Measurements from ENCODE around the gene POLG. TPM values are rescaled to one million over a fixed set of nuclear protein-coding genes. Genes with fewer than 3 reads are reported as not detected.
A peak's percentile ranks its signal among the peaks of the same experiment; 100 is the strongest.

POLG gene
- 83.6 and 92.3 TPM in 2 replicates for total RNA-seq (2022)
- Bru-seq, nascent RNA: percentile 89 among the genes with signal in this experiment
- BruChase-seq, experiment 1, labeled RNA remaining after a 6-hour chase: percentile 87 among the genes with signal in this experiment
- BruChase-seq, experiment 2, labeled RNA remaining after a 2-hour chase: percentile 87 among the genes with signal in this experiment
- long read RNA-seq, full-length matches to known transcripts: 25 of 46 reads
- long read RNA-seq, partial matches to known transcripts: 11 of 46 reads
- long read RNA-seq, other reads (novel, unspliced or antisense): 10 of 46 reads

DNA sequence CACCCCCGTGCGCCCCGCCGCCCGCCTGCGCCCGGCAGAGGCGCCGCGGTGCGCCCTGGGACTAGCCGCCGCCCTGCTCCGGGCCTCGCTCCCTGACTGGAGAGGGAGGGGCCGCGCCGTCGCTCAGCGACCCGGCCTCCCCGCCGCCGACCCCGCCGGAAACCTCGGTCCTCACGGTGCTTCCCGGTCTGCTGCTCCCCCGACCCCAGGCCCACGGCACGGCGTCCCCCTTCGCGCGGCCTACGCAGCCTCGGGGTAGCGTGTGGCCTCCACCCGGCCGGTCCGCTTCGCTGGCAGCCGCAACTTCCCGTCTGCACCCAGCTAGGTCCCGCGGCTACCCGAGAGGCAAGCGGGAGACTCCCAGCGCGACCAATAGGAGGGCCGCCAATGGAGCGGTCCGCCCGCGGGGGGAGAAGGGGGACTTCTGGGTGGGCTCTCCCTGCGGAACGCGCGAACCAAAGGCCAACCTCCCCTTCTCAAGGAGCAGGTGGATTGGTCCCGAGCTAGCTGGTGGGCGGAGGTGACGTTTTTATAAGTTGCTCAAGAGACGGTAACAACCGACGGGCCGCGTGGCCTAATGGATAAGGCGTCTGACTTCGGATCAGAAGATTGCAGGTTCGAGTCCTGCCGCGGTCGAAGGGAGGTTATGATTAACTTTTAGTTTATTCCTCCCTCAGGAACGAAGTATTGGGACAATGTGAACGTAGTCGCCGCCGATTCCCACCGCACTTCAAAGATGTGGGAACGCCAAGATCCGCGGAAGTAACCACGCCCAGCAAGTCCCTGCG is at the start of gene POLG:
TSS of gene POLG (minus strand) at position 315 of the 788 bp plus-strand sequence. CDS start 1,070 bp downstream, outside the sequence.
- intact Hi-C loops (cut with micrococcal nuclease; ENCODE audit: unreplicated experiment): no loop called here
- peak within 1 kb of the TSS; percentile 76 for H3K4me3 Mint-ChIP-seq (ENCODE audit: low read depth, unreplicated experiment)
- peaks cover 55% of the 10 kb centered on the region for H3K36me3 Mint-ChIP-seq (ENCODE audit: insufficient read depth, unreplicated experiment)
- H3K27me3 Mint-ChIP-seq (ENCODE audit: unreplicated experiment): peaks cover 12% of the 10 kb centered on the region
- H3K9me3 Mint-ChIP-seq (ENCODE audit: low read depth, unreplicated experiment): no peaks in the 10 kb centered on the region
- no TSS peak for BruUV-seq (replicated peaks)
- CTCF ChIA-PET: interaction anchor here (0.6 to 0.9 kb wide), 4 partner anchors 24 to 241 kb away, joined by 3 to 12 read pairs (median 4); partner anchors contain the start of gene TICRR
- peak within 1 kb of the TSS; percentile 100 for H3K27ac Mint-ChIP-seq (ENCODE audit: unreplicated experiment)
- TF ChIP-seq, protein P1, sequence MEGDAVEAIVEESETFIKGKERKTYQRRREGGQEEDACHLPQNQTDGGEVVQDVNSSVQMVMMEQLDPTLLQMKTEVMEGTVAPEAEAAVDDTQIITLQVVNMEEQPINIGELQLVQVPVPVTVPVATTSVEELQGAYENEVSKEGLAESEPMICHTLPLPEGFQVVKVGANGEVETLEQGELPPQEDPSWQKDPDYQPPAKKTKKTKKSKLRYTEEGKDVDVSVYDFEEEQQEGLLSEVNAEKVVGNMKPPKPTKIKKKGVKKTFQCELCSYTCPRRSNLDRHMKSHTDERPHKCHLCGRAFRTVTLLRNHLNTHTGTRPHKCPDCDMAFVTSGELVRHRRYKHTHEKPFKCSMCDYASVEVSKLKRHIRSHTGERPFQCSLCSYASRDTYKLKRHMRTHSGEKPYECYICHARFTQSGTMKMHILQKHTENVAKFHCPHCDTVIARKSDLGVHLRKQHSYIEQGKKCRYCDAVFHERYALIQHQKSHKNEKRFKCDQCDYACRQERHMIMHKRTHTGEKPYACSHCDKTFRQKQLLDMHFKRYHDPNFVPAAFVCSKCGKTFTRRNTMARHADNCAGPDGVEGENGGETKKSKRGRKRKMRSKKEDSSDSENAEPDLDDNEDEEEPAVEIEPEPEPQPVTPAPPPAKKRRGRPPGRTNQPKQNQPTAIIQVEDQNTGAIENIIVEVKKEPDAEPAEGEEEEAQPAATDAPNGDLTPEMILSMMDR (IDR thresholded peaks at IDR 0.05; ENCODE audit: unreplicated experiment): no peak
- peak; percentile 99 for DNase-seq
- peaks cover 37% of the 10 kb centered on the region for H3K4me1 Mint-ChIP-seq (ENCODE audit: low read depth, unreplicated experiment)

DNA sequence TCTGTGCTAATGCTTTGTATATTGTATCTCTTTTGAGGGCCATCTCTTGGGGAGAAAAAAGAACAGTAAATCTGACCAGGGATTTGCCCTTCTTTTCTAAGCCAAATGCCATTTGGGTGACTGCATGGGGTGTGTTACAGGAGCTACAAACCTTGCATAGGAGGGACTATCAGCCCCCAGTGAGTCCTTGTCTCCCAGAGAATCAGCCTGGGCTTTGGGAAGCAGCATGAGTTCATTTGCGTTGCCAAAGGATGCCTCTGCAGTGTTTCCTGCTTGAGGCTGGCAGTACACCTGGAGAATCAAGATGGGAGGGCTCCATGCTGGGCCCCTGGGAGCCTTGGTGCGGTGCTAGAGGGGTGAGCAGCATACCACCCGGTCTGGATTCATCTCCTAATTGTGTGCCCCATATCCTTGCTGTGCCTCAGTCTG is 49.6 kb upstream of the POLG start:
- TF ChIP-seq, protein P1 (IDR thresholded peaks at IDR 0.05; ENCODE audit: unreplicated experiment): no peak
- Mint-ChIP-seq H3K36me3 (ENCODE audit: insufficient read depth, unreplicated experiment) (no peaks in the 10 kb centered on the region), H3K4me3 (ENCODE audit: low read depth, unreplicated experiment) (no peak overlapping the region), H3K9me3 (ENCODE audit: low read depth, unreplicated experiment) (no peaks in the 10 kb centered on the region), H3K4me1 (ENCODE audit: low read depth, unreplicated experiment) (peaks cover 11% of the 10 kb centered on the region), H3K27me3 (ENCODE audit: unreplicated experiment) (peaks cover 93% of the 10 kb centered on the region), H3K27ac (ENCODE audit: unreplicated experiment) (no peak overlapping the region)
- no peak for DNase-seq
- CTCF ChIA-PET: no interaction called here
- intact Hi-C loops (cut with micrococcal nuclease; ENCODE audit: unreplicated experiment): no loop called here
- no TSS peak for BruUV-seq (replicated peaks)

DNA sequence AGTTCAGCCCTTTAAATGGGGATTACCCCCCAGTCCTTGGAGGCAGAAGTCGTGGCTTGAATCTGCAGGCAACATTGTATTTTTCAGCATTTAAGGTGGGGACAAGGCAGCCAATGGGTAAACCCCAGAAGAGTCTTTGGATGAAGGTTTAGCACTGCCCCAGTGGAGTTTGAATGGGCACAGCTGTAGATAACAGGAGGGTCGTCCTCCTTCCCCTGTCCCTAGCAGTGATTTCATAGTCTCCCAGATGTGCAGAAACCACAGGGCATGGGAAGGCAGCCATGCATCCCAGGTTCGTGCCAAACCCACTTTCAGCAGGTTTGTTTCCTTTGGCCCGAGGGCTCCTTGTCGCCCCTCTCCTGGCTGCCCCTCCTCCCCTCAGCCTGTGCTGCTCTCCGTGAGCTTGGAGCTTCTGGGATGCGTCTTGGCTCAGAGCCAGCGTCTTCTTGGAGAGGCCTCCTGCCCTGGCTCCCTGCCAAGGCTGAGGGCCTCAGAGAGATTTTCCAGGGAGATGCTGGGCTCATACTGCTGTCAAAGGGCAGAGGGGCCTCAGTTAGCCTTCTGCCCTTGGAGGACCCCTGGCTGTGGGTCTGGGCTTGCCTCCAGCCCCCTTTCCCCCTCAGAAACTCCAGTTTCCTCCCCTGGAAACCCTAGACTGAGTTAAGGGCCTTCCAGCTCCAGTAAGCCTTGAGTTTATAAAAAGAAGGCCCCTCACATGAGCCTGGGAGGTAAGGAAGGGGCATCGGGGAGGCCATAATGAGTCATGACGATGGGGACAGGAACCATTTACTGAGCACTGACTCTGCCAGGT is 48.9 kb upstream of the POLG start:
- CTCF ChIA-PET: no interaction called here
- no peaks in the 10 kb centered on the region for H3K9me3 Mint-ChIP-seq (ENCODE audit: low read depth, unreplicated experiment)
- TF ChIP-seq, protein P1 (IDR thresholded peaks at IDR 0.05; ENCODE audit: unreplicated experiment): no peak
- H3K36me3 Mint-ChIP-seq (ENCODE audit: insufficient read depth, unreplicated experiment): no peaks in the 10 kb centered on the region
- intact Hi-C loops (cut with micrococcal nuclease; ENCODE audit: unreplicated experiment): no loop called here
- no TSS peak for BruUV-seq (replicated peaks)
- peaks cover 93% of the 10 kb centered on the region for H3K27me3 Mint-ChIP-seq (ENCODE audit: unreplicated experiment)
- no peak overlapping the region for H3K4me3 Mint-ChIP-seq (ENCODE audit: low read depth, unreplicated experiment)
- no peak overlapping the region for H3K27ac Mint-ChIP-seq (ENCODE audit: unreplicated experiment)
- H3K4me1 Mint-ChIP-seq (ENCODE audit: low read depth, unreplicated experiment): peaks cover 11% of the 10 kb centered on the region
- DNase-seq: peak; percentile 48
